HG03558 (cell line): ENCODE measurements around the gene XCL1.

ENCODE experiments used
- ATAC-seq: cut with Tn5 transposase; IDR thresholded peaks from one replicate; pipeline ENCODE4 v1.9.1; 2021; ENCODE audit warnings: moderate number of reproducible peaks; ENCODE audit not compliant: unreplicated experiment; ENCODE audit errors: extremely low read depth

Gene XCL1

GRCh38 chr1:168601051-168601450, 24.6 kb downstream of the XCL1 start:
- no peak for ATAC-seq

- no peak for ATAC-seq
These were observed 27.2 kb downstream of the XCL1 start for GRCh38 chr1:168603501-168604110.

GRCh38 chr1:168605443-168605842, 29.0 kb downstream of the XCL1 start:
- ATAC-seq: no peak

GRCh38 chr1:168606096-168606495, 29.7 kb downstream of the XCL1 start:
- no peak for ATAC-seq

GRCh38 chr1:168607872-168608428, 31.5 kb downstream of the XCL1 start:
- ATAC-seq: no peak

DNA sequence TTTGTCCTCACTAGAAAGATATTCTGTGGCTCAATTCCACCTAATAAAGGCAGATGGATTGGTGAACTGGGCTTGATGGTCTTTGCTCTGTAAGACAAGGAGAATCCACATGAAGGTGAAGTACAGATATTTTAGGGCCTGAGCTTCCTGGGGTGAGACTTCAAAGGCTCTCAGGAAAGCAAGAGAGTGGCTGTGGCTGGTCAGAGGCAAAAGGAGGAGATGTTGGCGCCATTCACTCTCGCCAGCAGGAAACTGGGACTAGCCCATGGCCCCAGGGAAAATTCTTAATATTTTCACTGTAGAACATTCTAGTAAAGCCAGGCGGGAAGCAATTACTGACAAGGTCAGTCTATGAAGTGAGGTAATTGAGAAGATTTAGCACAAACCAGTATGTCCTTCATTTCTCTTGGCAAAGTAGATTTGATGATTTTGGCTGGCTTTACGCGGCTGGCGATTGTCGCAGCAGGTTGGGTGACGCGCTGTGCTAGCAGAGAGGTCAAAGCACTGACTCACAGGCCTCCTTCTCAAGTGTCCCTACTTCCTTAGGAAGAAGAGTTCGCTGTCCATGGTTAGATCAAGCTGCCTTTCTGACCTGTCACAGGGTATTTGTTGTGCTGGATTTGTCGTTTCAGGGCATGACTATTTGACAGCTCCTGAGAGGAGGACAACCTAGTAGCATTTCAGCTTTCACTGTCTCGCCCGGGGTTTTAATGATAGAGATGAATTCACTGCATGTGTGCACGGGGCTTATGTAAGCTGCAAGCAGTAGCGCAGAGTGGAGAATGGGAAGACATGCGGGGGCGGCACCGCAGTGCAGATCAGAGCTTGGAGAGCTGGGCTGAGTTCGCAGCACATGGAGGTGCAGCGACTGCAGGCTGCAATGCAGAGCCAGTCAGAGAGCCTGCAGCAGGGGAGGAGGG, 32.7 kb downstream of the XCL1 start:
- ATAC-seq: no peak

DNA sequence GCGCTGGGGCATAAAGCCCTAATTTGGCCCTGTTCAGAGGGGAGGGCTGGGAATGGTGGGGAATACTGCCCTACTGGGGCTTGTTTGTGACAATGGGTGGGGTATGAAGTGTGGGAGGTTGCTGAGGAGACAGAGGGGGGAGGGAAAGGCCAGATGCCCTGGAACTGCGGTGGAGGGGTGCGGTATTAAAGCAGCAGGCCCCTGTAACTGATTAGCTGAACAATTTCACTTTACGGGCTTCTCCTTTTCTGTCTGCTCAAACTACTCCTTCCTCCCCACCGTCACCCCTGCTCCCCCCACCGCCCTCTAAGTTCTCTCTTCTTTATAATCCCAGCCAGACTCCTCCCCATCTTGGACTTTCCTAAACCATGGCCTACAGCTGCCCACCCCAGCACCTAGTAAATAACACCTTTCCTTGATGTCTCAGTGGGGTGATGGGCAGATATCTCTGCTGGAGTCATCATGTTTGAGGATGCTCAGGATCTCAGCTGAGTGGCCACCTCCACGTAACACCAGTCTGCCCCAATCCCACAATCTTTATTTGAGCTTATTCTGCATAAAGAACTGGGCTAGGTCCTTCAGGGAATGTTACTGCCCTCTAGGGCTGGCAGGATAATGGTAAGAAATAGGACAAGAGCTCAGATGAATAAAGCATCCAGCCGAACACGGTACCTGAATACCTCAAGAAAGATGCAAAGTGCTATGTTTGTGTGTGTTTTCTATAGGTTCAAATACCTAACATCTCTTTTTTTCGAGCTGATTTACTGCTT, 33.5 kb downstream of the XCL1 start:
- no peak for ATAC-seq

- no peak for ATAC-seq
These were observed 36.6 kb downstream of the XCL1 start for GRCh38 chr1:168613038-168613451.

DNA sequence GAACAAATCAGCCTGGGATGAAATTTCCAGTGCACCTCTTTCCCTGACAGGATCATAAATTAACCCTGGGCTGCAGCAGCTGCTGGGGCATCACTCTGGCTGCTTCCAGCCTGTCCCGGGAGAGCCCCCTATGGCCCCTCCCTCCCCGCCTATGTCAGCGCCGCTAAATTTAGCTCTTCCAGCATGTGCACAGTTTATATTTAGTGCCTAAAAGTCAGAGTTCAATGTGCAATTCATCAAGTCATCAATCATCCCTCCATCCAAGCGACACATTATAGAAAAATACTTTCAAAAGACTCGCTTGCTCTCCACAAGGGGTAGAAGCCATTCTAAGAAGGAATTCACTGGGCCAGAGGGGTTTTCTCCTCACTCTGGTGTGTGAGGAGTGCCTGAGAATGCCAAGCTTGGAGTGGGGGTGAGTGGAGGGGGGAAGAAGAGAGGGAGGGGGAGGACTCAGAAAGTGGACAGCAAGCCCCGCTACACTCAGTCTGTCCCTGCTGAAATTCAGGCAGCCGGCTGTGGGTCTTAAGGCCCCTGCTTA, 37.4 kb downstream of the XCL1 start:
- no peak for ATAC-seq

- ATAC-seq: no peak
These were observed 37.8 kb downstream of the XCL1 start for GRCh38 chr1:168614235-168614634.

- no peak for ATAC-seq
These were observed 39.6 kb downstream of the XCL1 start for GRCh38 chr1:168615965-168616364.

- ATAC-seq: no peak
These were observed 41.8 kb downstream of the XCL1 start for GRCh38 chr1:168617974-168618750.

- ATAC-seq: no peak
These were observed 42.5 kb downstream of the XCL1 start for GRCh38 chr1:168618886-168619285.

DNA sequence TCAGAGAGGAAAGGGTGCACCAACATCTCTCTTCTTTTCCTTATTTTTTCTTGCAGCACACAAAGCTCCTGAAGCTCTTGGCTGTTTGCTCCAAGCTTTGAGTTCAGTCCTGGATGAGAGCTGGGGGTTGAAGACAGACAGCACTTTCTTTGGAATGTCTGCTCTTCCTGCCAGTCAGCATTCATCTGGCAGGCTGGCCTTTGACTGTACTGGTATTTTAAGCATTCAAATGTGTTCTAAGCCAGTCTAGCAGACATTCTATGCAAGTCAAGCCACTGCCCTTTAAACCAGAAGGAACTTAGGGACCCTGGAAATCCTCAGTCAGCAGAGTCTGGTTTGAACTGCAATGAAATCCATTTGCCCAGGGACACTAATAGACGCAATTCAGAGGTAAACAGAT, 45.0 kb downstream of the XCL1 start:
- no peak for ATAC-seq

GRCh38 chr1:168623003-168623828, 46.8 kb downstream of the XCL1 start:
- ATAC-seq: no peak

DNA sequence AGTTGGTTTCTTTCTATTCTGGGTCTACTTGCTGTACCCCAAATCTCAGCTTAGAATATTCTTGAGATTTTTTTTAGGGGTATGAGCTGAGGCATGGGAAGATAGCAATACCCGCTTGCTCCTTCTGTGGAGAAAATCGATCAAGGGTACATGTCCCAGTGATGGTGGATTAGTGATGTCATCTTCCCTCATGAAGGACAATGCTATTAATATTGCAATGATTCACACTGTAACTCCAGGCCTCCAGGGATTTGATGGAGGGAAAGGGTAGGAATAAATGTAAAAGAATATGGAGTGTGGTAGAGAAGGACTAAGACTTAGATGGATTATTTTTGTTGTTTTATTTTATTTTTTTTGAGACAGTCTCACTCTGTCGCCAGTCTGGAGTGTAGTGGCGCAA, 47.4 kb downstream of the XCL1 start:
- no peak for ATAC-seq

DNA sequence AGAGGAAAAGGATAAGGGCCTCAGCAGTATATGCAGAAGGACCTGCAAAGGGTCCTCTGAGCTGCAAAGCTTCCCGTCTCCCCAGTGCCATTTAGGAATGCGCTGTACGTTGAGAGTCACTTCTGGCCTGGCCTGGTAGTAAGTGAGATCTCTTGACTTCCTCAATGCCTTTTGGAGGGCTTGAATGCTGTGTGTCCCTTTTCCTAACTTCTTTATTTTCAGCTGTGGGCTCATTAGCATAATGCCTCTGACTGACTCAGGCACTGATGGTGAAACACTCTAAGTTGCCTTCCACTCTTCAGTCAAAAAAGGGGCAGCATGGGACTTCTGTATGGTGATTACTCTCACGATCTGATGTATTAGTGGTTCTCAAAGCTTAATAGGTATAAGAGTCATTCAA, 49.9 kb downstream of the XCL1 start:
- ATAC-seq: no peak

GRCh38 chr1:168627370-168627769, 51.0 kb downstream of the XCL1 start:
- no peak for ATAC-seq

- ATAC-seq: no peak
These were observed 52.4 kb downstream of the XCL1 start for GRCh38 chr1:168628807-168629206.
